ENCODE measurements around the gene PIPOX.

The PIPOX gene

DNA sequence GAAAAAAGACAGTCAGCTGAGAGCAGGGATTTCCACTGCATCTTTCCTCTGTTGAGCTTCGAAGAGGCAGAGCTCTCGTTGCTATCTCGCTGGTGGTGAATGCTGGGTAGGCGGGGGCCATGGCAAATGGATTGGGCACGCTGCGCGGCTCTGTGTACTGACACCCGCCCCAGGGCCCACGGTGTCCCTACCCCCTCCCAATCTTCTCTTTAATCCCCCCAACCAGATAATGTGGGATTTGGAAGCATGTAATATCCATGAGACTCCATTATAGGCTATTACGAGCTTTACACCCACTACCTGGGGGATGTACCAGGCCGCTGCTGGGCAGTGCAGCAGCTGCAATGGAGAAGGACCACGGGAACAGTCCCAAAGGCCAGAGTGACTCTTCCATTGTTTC lies 8.3 kb downstream of the PIPOX start:
- DNase-seq (ENCODE audit: low read depth): no peak
- no peak overlapping the region for H3K4me3 ChIP-seq (ENCODE audit: low read depth, low read length)
- TF ChIP-seq, protein P1, sequence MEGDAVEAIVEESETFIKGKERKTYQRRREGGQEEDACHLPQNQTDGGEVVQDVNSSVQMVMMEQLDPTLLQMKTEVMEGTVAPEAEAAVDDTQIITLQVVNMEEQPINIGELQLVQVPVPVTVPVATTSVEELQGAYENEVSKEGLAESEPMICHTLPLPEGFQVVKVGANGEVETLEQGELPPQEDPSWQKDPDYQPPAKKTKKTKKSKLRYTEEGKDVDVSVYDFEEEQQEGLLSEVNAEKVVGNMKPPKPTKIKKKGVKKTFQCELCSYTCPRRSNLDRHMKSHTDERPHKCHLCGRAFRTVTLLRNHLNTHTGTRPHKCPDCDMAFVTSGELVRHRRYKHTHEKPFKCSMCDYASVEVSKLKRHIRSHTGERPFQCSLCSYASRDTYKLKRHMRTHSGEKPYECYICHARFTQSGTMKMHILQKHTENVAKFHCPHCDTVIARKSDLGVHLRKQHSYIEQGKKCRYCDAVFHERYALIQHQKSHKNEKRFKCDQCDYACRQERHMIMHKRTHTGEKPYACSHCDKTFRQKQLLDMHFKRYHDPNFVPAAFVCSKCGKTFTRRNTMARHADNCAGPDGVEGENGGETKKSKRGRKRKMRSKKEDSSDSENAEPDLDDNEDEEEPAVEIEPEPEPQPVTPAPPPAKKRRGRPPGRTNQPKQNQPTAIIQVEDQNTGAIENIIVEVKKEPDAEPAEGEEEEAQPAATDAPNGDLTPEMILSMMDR (conservative IDR thresholded peaks at IDR 0.05; ENCODE audit: low read depth, low read length): no peak

GRCh38 chr17:29051731-29052130 lies 8.8 kb downstream of the PIPOX start:
- no peak for DNase-seq (ENCODE audit: low read depth)
- H3K4me3 ChIP-seq (ENCODE audit: low read depth, low read length): no peak overlapping the region
- TF ChIP-seq, protein P1 (conservative IDR thresholded peaks at IDR 0.05; ENCODE audit: low read depth, low read length): no peak

- DNase-seq (ENCODE audit: low read depth): no peak
- no peak overlapping the region for H3K4me3 ChIP-seq (ENCODE audit: low read depth, low read length)
- TF ChIP-seq, protein P1 (conservative IDR thresholded peaks at IDR 0.05; ENCODE audit: low read depth, low read length): no peak
Measured at GRCh38 chr17:29054835-29055234, 11.9 kb downstream of the PIPOX start.

GRCh38 chr17:29057361-29057760 lies 14.4 kb downstream of the PIPOX start:
- no peak overlapping the region for H3K4me3 ChIP-seq (ENCODE audit: low read depth, low read length)
- TF ChIP-seq, protein P1 (conservative IDR thresholded peaks at IDR 0.05; ENCODE audit: low read depth, low read length): no peak

GRCh38 chr17:29058391-29058790 lies 15.4 kb downstream of the PIPOX start:
- no peak overlapping the region for H3K4me3 ChIP-seq (ENCODE audit: low read depth, low read length)
- DNase-seq (ENCODE audit: low read depth): no peak
- TF ChIP-seq, protein P1 (conservative IDR thresholded peaks at IDR 0.05; ENCODE audit: low read depth, low read length): no peak

More at GRCh38 chr17:29057361-29057760, 14.4 kb downstream of the PIPOX start:
- DNase-seq (ENCODE audit: low read depth): no peak

- DNase-seq (ENCODE audit: low read depth): peak; percentile 59
- H3K4me3 ChIP-seq (ENCODE audit: low read depth, low read length): no peak overlapping the region
- TF ChIP-seq, protein P1 (conservative IDR thresholded peaks at IDR 0.05; ENCODE audit: low read depth, low read length): no peak
Measured at GRCh38 chr17:29059281-29059680, 16.3 kb downstream of the PIPOX start.

DNA sequence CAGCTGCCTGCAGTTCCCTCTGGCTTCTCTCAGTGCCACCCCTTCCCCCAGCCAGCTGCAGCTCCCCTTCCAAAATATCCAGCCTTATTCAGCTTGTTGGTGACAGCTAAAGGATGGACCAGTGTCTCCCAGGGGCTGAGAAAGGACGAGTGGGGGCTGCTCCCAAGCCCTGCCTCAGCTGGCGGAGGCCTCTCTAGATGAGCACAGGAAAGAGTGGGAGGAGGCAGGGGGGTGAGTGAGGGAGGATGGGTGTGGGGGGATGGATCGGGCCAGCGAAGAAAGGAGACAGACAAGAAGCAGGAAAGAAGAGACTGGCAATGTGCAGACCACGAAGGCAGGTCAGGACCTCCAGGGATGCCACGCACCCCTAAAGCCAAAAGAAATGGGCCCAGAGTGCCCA lies 17.5 kb downstream of the PIPOX start:
- H3K4me3 ChIP-seq (ENCODE audit: low read depth, low read length): no peak overlapping the region
- TF ChIP-seq, protein P1 (conservative IDR thresholded peaks at IDR 0.05; ENCODE audit: low read depth, low read length): no peak
- DNase-seq (ENCODE audit: low read depth): no peak
